Kidney epithelial cell (primary cell): ENCODE measurements around the gene GFRA1. TPM values are rescaled to one million over a fixed set of nuclear protein-coding genes. Genes with fewer than 3 reads are reported as not detected.

Source experiments
- DNase-seq: peaks from one replicate; pipeline ENCODE4 v3.0.0-alpha.2; 2010; ENCODE audit warnings: low read depth
- H3K27me3 ChIP-seq: 2 replicates; pipeline ENCODE4 v1.6.0; 2011; ENCODE audit warnings: low read length; ENCODE audit not compliant: control insufficient read depth, insufficient read depth
- H3K36me3 ChIP-seq: 2 replicates; pipeline ENCODE4 v1.5.1; 2011; ENCODE audit warnings: low read length; ENCODE audit not compliant: control insufficient read depth, insufficient read depth
- H3K4me3 ChIP-seq: 2 replicates; pipeline ENCODE4 v1.5.1; 2011; ENCODE audit warnings: low read depth, mild to moderate bottlenecking, control low read depth, low read length
- CTCF ChIP-seq: IDR thresholded peaks from 2 replicates; pipeline ENCODE4 v1.5.1; 2011; ENCODE audit warnings: mild to moderate bottlenecking, moderate library complexity, low read length, control low read depth, inconsistent platforms; ENCODE audit not compliant: insufficient read depth, poor library complexity, severe bottlenecking
- total RNA-seq: library from RNA; depleted of rRNA; stranded (reverse); fragments of >200 nt; gene quantifications from 2 replicates; pipeline ENCODE4 v1.2.3, GENCODE V29; 2015

GFRA1 gene
- total RNA-seq, 1 donor from 2014 or later, result 1.6 TPM

GRCh38 chr10:116221053-116221452 lies 52.0 kb downstream of the GFRA1 start:
- TF ChIP-seq CTCF, result no peak
- Histone ChIP-seq H3K4me3 (no peak overlapping the region), H3K36me3 (no peaks in the 10 kb centered on the region), H3K27me3 (no peaks in the 10 kb centered on the region)
- DNase-seq, result no peak

DNA sequence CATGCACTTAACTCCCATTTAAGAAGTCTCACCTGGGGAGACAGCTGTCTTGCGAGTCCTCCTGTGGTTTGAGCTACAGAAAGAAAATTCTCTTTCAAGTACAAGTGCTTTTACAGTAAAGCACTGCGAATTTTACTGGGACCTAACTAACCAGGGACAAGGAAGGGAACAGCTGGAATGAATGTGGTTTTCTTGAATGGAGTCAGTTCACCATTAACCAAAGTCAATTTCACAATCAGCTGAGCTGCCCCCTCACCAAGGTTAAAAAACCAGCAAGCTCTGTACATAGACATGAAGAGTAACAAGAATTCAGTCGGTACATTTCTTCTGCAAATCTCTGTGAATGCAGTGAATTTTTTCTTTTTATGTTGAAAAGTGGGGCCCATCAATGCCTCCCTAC lies 56.3 kb downstream of the GFRA1 start:
- Histone ChIP-seq H3K27me3 (no peaks in the 10 kb centered on the region), H3K4me3 (no peak overlapping the region), H3K36me3 (no peaks in the 10 kb centered on the region)
- peak; percentile 68 for DNase-seq
- no peak for TF ChIP-seq CTCF

DNA sequence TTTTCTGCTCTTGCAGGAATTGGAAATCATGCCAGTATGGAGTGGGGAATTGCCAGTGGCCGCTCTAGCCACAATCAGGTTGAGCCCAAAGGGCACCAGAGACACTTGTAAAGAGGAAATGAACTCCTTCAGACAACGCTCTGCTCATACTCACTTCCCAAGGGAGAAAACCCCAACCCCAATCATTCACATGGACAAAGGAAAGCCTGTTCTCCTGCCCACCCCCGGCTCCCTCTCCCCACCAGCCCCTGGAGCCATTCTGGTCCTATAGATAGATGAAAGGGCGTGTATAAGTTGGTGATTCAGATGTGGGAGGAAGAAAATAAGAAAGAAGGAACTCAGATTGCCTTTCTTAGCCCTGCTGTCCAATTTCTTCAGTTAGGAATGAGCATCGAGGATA lies 57.4 kb downstream of the GFRA1 start:
- no peak for TF ChIP-seq CTCF
- no peak for DNase-seq
- Histone ChIP-seq H3K36me3 (no peaks in the 10 kb centered on the region), H3K27me3 (no peaks in the 10 kb centered on the region), H3K4me3 (no peak overlapping the region)

DNA sequence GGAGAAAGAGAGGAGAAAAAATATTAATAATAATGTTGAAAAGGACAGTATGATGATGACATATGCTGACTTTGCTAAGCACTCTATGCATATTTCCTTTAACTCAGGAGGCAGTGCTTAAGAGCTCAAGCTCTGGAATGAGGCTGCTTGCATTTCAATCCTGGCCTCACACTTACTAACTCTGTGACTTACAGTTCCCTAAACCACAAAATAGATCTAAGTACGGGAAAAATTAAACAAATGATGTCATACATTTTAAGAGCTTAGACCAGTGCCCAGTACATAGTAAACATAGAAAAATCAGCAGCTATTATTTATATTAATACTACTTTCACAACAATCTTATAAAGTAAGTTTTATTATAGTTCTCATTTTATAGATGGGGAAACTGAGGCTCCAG lies 61.3 kb downstream of the GFRA1 start:
- H3K27me3 ChIP-seq, result no peaks in the 10 kb centered on the region
- no peak for TF ChIP-seq CTCF
- peak; percentile 42 for DNase-seq
- H3K36me3 ChIP-seq, result no peaks in the 10 kb centered on the region
- no peak overlapping the region for H3K4me3 ChIP-seq

GRCh38 chr10:116210588-116211346 lies 62.2 kb downstream of the GFRA1 start:
- Histone ChIP-seq H3K36me3 (no peaks in the 10 kb centered on the region), H3K27me3 (no peaks in the 10 kb centered on the region), H3K4me3 (no peak overlapping the region)
- no peak for DNase-seq
- TF ChIP-seq CTCF, result no peak

DNA sequence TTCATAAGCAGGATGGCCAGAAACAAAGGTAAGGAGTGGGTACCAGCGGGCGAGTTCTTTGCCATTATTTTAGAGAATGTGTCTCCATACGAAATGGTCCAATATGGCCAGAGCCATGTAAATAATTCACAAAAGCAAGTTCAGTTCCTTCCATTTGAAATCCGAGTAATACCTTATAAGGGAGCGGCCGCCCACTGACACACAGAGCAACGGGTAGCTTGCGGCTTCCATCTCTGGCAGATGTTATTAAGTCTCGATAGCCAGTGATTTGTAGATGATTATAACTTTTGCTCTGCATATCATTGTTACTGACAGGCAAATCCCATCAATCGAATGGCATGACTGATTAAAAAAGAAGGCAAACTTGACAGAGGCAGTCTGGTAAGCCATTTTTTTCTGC lies 63.2 kb downstream of the GFRA1 start:
- no peaks in the 10 kb centered on the region for H3K27me3 ChIP-seq
- H3K4me3 ChIP-seq, result no peak overlapping the region
- no peaks in the 10 kb centered on the region for H3K36me3 ChIP-seq
- no peak for TF ChIP-seq CTCF
- no peak for DNase-seq
